ENCODE measurements around the gene IMMP2L.

DNA sequence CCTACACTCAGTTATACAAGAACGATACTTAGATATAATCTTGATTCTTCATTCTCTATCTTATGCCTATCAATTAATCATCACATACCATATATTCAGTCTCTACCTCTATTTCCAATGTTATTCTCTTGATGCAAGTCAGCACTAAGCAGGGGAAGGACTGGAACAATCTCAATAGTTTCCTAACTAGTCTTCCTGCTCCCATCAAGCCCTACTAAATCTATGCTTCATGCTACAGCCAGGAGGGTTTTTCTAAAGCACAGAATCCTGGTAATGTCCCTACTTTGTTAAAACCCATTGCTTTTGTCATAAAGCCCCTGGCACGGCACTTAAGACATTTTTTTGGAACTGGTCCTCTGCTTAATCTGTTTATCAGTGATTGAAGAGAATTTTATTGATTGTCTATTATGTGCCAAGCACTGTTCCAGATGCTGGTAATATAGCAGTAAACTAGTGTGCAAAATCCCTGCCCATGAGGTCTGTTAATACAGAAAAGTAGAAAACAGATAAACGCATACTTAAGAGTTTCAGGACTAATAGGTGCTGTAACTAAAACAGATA lies 794.7 kb downstream of the IMMP2L start:
- TF ChIP-seq, protein P1, sequence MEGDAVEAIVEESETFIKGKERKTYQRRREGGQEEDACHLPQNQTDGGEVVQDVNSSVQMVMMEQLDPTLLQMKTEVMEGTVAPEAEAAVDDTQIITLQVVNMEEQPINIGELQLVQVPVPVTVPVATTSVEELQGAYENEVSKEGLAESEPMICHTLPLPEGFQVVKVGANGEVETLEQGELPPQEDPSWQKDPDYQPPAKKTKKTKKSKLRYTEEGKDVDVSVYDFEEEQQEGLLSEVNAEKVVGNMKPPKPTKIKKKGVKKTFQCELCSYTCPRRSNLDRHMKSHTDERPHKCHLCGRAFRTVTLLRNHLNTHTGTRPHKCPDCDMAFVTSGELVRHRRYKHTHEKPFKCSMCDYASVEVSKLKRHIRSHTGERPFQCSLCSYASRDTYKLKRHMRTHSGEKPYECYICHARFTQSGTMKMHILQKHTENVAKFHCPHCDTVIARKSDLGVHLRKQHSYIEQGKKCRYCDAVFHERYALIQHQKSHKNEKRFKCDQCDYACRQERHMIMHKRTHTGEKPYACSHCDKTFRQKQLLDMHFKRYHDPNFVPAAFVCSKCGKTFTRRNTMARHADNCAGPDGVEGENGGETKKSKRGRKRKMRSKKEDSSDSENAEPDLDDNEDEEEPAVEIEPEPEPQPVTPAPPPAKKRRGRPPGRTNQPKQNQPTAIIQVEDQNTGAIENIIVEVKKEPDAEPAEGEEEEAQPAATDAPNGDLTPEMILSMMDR (IDR thresholded peaks at IDR 0.05; ENCODE audit: borderline replicate concordance, extremely low read depth, low read length, poor library complexity, severe bottlenecking) = no peak
- no peak for TF ChIP-seq EZH2 (IDR thresholded peaks at IDR 0.05; ENCODE audit: borderline replicate concordance, low read depth, low read length, severe bottlenecking)
